ENCODE data around the gene MIB1.

- TF ChIP-seq CTCF (conservative IDR thresholded peaks at IDR 0.05) (no peak), ZFX (IDR thresholded peaks at IDR 0.05) (no peak)
These were observed 62.9 kb downstream of the MIB1 start for GRCh38 chr18:21803495-21803894.
